GM23248 (cell line): ENCODE data around the gene MOB3B.

ENCODE experiments used
- EZH2 ChIP-seq: fragments of 200-600 bp; sonication (generic); IDR thresholded peaks from 2 replicates; pipeline ENCODE4 v1.6.1; 2018; ENCODE audit warnings: antibody characterized with exemption, mild to moderate bottlenecking; ENCODE audit not compliant: insufficient read depth, poor library complexity, severe bottlenecking
- EZH2phosphoT487 ChIP-seq: fragments of 200-600 bp; sonication (generic); IDR thresholded peaks from 2 replicates; pipeline ENCODE4 v1.6.1; 2018; ENCODE audit warnings: antibody characterized with exemption, moderate library complexity, mild to moderate bottlenecking, low read depth; ENCODE audit not compliant: insufficient read depth

DNA sequence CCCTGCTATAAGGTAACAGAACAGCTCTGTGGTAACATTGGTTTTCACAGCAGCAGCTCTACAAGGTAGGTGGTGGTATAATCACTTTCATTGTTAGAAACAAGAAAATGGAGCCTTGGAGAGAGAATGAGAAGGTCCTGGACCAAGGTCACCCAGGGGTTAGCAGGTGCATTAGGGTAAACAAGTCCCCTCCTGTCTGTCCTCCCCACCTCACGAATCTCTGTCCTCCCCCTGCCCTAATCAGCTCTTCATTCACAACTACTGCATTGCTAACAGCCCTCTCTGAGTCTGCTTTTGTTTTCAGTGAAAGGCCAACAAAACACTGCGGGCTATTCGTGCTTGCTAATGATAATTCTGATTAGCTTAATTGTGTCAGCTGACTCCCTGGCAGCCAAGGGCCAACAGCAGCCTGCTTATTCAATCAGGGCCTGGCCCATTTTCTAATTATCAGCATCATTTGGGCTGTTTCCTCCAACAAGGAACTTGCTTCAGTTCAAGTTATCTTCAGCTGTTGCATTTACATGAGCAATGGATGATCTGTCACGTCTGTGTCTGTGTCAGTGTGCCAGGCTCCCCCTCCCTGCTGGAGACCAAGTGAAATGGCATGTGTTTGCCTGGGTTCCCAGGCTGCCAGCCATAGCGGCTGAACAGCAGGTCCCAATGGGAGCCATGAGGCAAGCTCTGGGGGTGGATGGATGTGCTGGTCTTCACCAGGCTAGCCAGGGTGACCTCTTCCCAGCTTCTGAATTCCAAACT, 176.0 kb downstream of the MOB3B start:
- TF ChIP-seq EZH2phosphoT487 (no peak), EZH2 (no peak)
